Subcutaneous adipose tissue (tissue), 4 donors: Measurements from ENCODE around the gene MTMR3. TPM values are rescaled to one million over a fixed set of nuclear protein-coding genes. Genes with fewer than 3 reads are reported as not detected.

ENCODE experiments used
- total RNA-seq, 4 donors: library from RNA; depleted of rRNA; stranded (reverse); fragments of >200 nt; gene quantifications; one replicate each; pipeline ENCODE4 v1.1.0, GENCODE V29; 2016
- TF ChIP-seq, protein P1 (sequence below): fragments of 450-650 bp; IDR thresholded peaks from one replicate; pipeline ENCODE4 v1.5.1; 2016; ENCODE audit warnings: low read depth, mild to moderate bottlenecking, control low read depth, antibody characterized with exemption, moderate library complexity

The MTMR3 gene
- total RNA-seq, 4 donors from 2014 or later: 46.6 to 78.6 (median 61.7) TPM

DNA sequence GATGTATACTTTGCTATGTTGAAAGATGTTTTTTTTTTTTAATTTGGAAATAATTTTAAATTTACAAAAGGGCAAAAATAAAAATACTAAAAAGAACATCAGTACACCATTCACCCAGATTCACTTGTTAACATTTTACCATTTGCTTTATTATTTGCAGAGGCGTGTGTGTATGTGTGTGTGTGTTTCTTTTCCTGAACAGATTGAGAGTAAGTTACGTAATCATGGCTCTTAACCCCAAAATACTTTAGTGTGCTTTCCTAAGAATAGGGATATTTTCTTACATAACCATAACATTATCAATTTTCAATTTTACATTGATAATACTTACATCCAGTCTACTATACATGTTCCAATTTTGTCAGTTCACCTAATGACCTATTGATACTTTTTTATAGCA, 105.7 kb downstream of the MTMR3 start:
- TF ChIP-seq, protein P1, sequence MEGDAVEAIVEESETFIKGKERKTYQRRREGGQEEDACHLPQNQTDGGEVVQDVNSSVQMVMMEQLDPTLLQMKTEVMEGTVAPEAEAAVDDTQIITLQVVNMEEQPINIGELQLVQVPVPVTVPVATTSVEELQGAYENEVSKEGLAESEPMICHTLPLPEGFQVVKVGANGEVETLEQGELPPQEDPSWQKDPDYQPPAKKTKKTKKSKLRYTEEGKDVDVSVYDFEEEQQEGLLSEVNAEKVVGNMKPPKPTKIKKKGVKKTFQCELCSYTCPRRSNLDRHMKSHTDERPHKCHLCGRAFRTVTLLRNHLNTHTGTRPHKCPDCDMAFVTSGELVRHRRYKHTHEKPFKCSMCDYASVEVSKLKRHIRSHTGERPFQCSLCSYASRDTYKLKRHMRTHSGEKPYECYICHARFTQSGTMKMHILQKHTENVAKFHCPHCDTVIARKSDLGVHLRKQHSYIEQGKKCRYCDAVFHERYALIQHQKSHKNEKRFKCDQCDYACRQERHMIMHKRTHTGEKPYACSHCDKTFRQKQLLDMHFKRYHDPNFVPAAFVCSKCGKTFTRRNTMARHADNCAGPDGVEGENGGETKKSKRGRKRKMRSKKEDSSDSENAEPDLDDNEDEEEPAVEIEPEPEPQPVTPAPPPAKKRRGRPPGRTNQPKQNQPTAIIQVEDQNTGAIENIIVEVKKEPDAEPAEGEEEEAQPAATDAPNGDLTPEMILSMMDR: no peak

DNA sequence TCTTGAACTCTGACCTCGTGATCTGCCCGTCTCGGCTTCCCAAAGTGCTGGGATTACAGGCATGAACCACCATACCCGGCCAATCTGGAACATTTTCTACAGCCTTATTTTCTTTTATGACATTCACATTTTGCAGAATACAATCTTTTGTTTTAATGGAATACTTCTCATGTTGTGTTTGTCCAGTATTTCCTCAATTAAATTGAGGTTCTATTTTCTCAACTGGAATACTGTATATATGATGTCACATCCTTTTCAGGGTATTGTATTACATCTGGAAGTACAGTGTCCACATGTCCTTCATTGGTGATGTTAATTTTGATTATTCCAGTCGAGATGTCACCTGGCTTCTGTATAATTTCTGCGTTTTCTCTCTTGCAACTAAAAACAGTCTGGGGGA, 106.5 kb downstream of the MTMR3 start:
- TF ChIP-seq, protein P1: no peak

DNA sequence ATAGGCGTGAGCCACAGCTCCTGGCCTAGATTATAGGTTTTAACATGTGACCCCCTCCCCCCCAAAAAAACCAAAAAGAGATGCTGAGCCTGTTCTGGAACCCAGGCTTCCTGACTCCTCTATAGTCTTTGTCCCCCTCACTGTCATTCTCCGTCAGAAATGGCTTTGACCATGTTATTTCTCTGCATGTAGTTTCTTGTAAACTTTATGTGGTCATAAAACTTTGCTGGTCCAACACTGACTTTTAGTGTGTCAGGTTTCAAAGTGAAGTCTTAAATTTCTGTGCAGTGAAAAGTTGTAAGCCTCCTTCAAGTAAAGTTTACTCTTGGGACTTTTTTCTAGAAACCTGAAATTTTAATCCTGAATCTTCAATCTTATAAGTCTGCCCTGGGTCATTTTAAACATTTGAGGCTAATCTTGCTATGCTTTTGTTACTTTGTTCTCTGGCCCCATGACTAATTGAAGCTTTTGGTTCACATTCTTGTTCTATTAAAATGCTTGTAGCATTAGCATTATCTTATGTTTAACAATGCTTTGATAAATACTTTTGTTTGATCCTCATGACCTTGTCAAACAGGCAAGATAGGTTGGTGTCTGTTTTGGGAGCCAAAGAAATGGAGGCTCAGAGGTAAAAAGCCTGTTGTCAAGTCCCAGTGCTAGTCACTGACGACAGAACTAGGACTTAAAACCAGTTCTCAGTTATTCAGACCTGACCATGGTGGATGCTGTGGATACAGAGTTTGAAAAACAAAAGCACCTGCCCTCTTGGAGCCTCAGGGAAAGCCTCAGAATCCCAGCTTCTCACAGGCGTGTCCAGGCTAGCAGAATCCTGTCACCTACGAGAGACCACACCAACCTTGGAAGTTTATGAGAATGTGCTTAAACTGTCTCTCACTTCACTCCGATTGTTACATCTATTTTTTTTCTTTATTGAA, 109.6 kb downstream of the MTMR3 start:
- TF ChIP-seq, protein P1: no peak

DNA sequence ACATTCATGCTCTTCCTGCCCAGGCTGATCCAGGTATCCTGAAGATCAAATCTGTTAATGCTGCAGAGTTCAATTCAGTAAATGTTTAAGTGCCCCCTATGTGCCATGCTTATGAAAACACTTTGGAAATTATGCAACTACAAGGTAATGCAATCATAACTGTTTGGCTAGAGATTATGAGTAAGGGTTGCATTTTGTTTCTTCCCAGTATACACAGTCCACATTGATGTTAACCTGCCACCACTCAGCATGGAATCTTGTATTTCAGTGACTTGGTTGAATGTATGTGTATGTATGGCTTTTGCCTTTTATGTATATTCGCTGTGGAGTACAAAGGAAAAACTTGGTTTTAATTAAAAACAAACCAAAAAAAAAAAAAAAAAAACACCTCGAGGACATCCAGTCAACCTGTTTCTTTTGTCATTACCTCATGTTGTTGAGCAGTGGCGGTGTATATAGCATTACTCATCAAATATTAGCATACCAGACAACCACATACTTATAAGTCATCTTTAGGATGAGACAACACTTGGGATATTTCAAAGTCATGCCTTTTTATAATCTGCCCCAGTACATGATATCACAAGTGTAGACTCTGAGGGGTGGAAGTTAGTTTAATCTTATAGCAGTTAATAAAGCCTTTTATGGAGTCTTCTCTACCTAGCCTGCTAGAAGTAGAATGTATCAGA, 111.2 kb downstream of the MTMR3 start:
- TF ChIP-seq, protein P1: no peak

DNA sequence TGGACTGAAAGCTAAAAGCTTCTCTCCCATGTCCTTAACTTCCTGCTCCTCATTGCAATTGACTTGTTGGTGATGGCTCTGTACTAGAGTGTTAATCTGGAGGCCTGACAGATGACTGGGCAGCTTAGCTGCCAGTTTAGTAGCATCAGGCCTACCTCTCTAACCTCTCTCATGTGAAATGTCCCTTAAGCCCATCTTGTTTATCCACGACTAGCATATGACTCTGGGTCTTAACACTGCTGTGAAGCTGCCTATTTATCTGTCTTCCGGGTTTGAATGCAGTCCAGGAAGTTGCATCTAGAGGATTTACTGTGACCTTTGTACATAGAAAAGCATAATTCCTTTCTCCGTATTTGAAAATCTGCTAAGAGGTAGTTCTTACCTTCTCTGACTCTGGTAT, 112.0 kb downstream of the MTMR3 start:
- TF ChIP-seq, protein P1: no peak

DNA sequence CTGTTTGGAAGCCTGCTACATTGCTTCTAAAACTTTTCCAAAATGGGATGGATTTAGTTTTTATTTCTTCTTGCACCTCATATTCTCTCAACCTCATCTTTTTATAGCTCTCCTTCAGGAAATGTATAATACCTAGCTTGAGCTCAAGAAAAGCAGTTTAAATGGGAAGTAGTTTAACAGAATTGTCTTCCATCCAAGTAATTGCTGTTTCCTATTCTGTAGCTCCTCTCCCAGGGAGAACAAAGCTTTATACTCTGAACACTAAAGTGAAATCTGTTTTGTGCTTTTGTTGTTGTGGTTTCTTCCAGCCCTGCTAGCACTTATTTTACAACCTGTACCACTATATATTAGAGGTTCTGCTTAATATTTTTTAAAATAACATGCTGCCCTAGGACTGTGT, 114.1 kb downstream of the MTMR3 start:
- TF ChIP-seq, protein P1: no peak

DNA sequence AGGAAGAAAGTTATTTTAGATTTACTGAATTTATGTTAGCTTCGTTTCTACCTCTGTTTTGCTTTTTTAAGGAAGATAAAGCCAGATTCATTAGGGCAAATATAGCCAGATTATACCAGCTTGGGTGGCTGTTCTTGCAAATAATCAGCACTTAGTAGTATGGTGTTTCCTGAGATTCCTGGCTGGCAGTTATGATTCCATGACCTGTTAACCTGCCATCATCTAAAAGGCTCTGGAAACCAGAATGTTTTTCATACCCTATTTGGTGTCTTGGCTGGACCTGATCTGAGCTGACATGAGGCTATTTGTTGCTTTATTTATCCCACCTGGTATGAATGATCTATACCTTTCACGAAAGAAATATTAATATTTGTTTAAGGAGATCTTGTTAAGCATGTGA, 114.5 kb downstream of the MTMR3 start:
- TF ChIP-seq, protein P1: no peak
